Right renal pelvis (tissue), 4 donors: ENCODE measurements around the gene HS6ST3. TPM values are rescaled to one million over a fixed set of nuclear protein-coding genes. Genes with fewer than 3 reads are reported as not detected.
"Not testable (repeated sequence)": the region's sequence is repeated elsewhere in the genome, so short reads cannot be mapped to it uniquely, and the experiment has no call there.

ENCODE experiments used
- DNase-seq, 4 donors: peaks; one replicate each; pipeline ENCODE4 v3.0.0-alpha.2; 2013; ENCODE audit warnings: low read depth in 4 of 4, low spot score in 3 of 4, missing footprints in 1 of 4
- polyA plus RNA-seq, 4 donors: library from polyadenylated mRNA; unstranded; fragments of 120-200 nt; gene quantifications; one replicate each; pipeline ENCODE4 v1.2.1, GENCODE V29; 2013; ENCODE audit not compliant: insufficient read length in 4 of 4

Gene HS6ST3
- 1 to 10 TPM; 2.9 to 4.4 (median 3.8) TPM for polyA plus RNA-seq

GRCh38 chr13:96089749-96090239 lies at the start of gene HS6ST3:
Gene HS6ST3, plus strand, starts transcription at chr13:96090107.
- DNase-seq: no peak

GRCh38 chr13:96041326-96042110 lies 48.4 kb upstream of the HS6ST3 start:
- no peak for DNase-seq

- no peak for DNase-seq
Observed at GRCh38 chr13:96044238-96044637, 45.7 kb upstream of the HS6ST3 start.

GRCh38 chr13:96046449-96047126 lies 43.3 kb upstream of the HS6ST3 start:
- not testable (repeated sequence) for DNase-seq

GRCh38 chr13:96050955-96051354 lies 39.0 kb upstream of the HS6ST3 start:
- DNase-seq: not testable (repeated sequence)

DNA sequence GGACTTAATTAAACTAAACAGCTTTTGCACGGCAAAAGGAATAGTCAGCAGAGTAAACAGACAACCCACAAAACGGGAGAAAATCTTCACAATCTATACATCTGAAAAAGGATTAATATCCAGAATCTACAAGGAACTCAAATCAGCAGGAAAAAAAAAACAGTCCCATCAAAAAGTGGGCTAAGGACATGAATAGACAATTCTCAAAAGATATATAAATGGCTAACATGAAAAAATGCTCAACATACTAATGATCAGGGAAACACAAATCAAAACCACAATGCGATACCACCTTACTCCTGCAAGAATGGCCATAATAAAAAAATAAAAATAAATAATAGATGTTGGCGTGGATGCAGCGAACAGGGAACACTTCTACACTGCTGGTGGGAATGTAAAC lies 38.4 kb upstream of the HS6ST3 start:
- not testable (repeated sequence) for DNase-seq

- DNase-seq: not testable (repeated sequence)
Observed at GRCh38 chr13:96051946-96052345, 38.0 kb upstream of the HS6ST3 start.

DNA sequence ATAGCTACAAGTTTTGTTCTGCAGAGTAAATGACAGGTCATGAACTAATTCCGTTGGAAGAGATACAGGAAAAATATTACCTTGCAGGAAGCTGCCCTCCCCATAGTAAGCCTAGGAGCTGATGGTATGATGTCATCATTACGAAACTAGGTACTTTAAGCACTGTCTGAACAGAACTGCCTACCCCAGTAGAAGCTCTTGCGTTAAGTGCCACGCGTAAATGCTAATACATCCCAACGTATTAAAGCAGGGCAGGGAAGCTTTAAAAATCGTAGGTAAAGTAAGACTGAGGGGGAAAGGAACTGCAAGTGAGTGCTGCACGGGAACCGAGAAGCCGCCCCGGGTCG lies 37.3 kb upstream of the HS6ST3 start:
- DNase-seq: peak in 1 of 4 donors; percentile 14

- peak; percentile 84 to 88 (median 86) for DNase-seq
Observed at GRCh38 chr13:96053003-96053703, 36.8 kb upstream of the HS6ST3 start, which contains the start of gene UGGT2. Gene UGGT2, minus strand, starts transcription at chr13:96053401. Its CDS starts 89 bp downstream, at chr13:96053312.

DNA sequence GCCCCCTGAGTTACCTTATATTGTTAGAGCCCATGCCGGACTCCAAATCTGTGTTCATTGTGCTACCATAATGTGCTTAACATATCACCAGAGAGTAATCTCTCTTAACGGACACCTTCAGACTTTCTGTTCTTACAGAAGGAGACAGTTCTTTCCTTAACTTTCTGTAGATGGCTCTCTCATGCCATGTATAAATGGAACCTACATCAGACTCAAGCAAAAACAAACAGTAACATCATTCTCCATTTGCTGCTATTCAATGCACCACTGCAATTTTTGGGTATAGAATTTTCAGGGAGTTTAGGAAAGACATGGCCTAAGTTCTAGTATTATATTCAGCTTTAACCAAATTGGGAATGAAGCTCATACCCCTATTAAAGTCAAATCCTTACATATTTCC lies 24.1 kb upstream of the HS6ST3 start:
- no peak for DNase-seq

- DNase-seq: no peak
Observed at GRCh38 chr13:96068729-96069128, 21.2 kb upstream of the HS6ST3 start.

DNA sequence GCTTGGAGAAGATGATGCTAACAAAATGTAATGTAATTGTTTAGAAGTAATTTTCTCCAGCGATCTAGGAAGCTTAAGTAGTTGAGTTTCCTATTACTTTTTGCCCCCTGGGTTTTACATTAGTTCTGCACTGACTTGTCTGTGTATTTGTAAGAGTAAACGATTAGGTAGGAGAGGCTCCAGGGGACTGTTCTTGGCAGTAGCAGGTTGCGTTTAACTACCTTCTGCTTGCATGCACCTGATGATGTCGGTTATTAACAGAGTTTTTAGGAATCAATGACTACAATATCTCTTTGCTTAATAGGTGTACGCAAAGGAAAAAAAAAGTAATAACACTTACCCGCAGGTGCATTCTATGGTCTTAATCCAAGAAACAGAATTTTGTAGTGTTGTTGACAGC lies 18.4 kb upstream of the HS6ST3 start:
- no peak for DNase-seq

DNA sequence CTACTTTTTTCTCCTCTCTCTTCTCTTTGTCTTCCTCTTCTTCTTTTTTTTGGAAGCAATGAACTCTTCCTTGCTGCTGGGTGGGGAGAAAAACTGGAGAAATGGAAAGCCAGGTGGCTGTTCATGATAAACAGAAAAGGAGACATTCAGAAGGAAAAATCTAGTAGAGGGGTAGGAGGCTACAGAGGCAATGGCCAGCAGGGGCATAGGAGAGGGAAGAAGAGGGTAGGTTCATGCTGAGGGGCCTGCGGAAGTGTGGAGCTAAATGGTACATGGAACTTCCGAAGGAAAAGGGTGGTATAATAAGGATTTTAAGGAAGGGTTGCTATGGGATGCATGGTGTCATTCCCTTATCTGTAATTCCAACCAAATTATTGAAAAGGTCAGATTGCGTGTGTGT lies 17.5 kb upstream of the HS6ST3 start:
- DNase-seq: no peak

- DNase-seq: no peak
Observed at GRCh38 chr13:96075953-96076543, 13.9 kb upstream of the HS6ST3 start.

GRCh38 chr13:96080676-96081075 lies 9.2 kb upstream of the HS6ST3 start:
- DNase-seq: no peak

DNA sequence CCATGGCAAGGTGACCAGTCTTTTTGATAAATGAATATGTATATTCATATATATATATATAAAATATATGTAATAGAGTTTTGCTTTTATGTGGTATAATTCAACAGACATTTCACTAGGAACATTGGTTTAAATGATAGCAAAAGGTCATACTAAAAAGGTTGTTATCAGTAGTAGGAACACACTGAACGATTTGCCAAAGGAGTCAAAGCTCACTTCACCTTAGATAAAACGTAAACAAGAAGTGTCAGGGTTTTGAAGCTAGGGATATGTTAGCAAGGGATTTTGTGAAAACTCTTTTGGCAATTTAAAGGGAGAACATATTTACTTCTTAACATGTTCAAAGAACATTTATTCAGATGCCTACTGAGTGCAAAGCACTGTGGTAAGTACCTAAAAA lies 8.0 kb upstream of the HS6ST3 start:
- no peak for DNase-seq

GRCh38 chr13:96082640-96083039 lies 7.3 kb upstream of the HS6ST3 start:
- DNase-seq: no peak

DNA sequence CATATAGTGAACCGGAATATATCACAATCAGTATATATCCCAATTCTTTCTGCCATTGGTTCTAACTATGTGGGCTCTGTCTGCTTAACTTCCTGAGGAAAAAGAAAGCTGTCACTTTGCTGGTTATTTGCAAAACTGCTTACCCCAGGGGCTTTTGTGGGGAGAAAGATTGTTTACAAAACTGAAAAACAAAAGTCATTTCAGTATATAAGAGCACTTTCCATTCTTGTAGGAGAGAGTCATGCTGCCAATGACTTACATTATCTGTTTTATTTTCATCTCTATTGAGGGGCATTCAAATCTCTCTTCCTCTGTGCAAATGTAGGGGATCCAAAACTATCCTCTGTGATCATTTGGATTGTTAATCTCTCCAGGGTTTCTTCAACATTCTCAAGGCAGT lies 3.2 kb upstream of the HS6ST3 start:
- DNase-seq: no peak

GRCh38 chr13:96089139-96089538 lies 768 bp upstream of the HS6ST3 start:
- DNase-seq: no peak

DNA sequence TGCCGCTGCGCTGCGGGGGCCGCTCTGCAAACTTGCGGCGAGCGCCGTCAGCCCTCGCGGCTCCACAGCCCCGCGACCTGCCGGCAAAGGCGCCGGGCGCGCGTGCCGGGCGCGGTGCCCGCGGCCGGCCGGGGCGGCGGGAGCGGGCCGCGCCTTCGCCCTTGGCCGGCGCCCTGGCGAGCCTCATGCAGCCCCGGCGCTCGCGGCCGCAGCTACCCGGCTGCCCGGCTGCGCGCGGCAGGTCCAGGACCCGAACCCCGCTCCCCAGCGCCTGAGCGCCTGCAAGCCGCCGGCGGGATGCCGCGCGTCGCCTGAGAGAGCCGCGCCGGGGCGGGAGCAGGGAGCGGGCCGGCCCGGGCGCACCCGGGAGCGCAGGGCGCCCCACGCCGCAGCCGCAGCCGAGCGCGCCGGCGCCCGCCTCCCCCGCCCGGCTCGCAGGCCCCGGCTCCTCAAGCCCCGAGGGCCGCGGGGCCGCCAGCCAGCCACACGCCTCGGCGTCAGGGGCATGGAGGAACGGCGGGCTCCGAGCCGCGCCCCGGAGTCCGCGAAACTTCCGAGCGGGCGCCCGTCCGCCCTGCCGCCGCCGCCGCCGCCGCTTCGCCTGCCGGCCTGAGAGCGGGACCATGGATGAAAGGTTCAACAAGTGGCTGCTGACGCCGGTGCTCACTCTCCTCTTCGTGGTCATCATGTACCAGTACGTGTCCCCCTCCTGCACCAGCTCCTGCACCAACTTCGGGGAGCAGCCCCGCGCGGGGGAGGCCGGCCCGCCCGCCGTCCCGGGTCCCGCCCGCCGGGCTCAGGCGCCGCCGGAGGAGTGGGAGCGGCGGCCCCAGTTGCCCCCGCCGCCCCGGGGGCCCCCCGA lies 564 bp downstream of the HS6ST3 start:
- no peak for DNase-seq
